Spinal cord (tissue), 10 donors: ENCODE data around the gene DLEU7. TPM values are rescaled to one million over a fixed set of nuclear protein-coding genes. Genes with fewer than 3 reads are reported as not detected.
A peak's percentile ranks its signal among the peaks of the same experiment; 100 is the strongest.

Experiments
- DNase-seq, 6 donors: peaks; one replicate each; pipeline versions ENCODE4 v3.0.0 to v3.0.0-alpha.2; 2013 to 2015; ENCODE audit warnings: low spot score in 6 of 6, low read depth in 4 of 6
- H3K27ac ChIP-seq: one replicate; pipeline ENCODE4 v1.5.1; 2013; ENCODE audit warnings: low read depth, low read length, control low read depth
- H3K27me3 ChIP-seq: one replicate; pipeline ENCODE4 v1.6.1; 2013; ENCODE audit warnings: low read length; ENCODE audit not compliant: control insufficient read depth, insufficient read depth
- H3K36me3 ChIP-seq: one replicate; pipeline ENCODE4 v1.6.1; 2013; ENCODE audit warnings: low read length; ENCODE audit not compliant: control insufficient read depth, insufficient read depth
- H3K4me1 ChIP-seq: one replicate; pipeline ENCODE4 v1.6.1; 2013; ENCODE audit warnings: low read length; ENCODE audit not compliant: control insufficient read depth, insufficient read depth
- H3K4me3 ChIP-seq: one replicate; pipeline ENCODE4 v1.5.1; 2013; ENCODE audit warnings: low read depth, low read length, control low read depth
- H3K9me3 ChIP-seq: one replicate; pipeline ENCODE4 v1.6.1; 2013; ENCODE audit warnings: low read length; ENCODE audit not compliant: control insufficient read depth, insufficient read depth
- WGBS: methylation state at CpG from one replicate; pipeline ENCODE4 v1.1.5; 2013; ENCODE audit warnings: missing lambda C conversion rate; ENCODE audit not compliant: insufficient coverage; 5-methylcytosine and 5-hydroxymethylcytosine counted together
- polyA plus RNA-seq, 2 donors: library from polyadenylated mRNA; unstranded; fragments of 120-200 nt; gene quantifications; one replicate each; pipeline ENCODE4 v1.2.1, GENCODE V29; 2013; ENCODE audit not compliant: insufficient read length in 2 of 2
- total RNA-seq, 2 donors: library from RNA; depleted of rRNA in 1 of 2; stranded (reverse); fragments of 120-200 nt in 1 of 2; fragments of >200 nt in 1 of 2; gene quantifications; one replicate each; pipeline versions ENCODE4 v1.2.3 to v1.2.4, GENCODE V29; 2013 to 2014
- donor health status: healthy.

DLEU7 gene
- total and polyA plus RNA-seq, 4 donors, result 3.9 to 8.8 (median 8.1) TPM

GRCh38 chr13:50845211-50845610 is 1.7 kb upstream of the DLEU7 start:
- H3K4me3 ChIP-seq, result no peak overlapping the region
- no peaks in the 10 kb centered on the region for H3K27me3 ChIP-seq
- DNase-seq, result no peak
- no peak overlapping the region for H3K27ac ChIP-seq
- WGBS, result no CpG with 5 or more reads among the region's 1 CpG
- no peaks in the 10 kb centered on the region for H3K9me3 ChIP-seq
- H3K36me3 ChIP-seq, result no peaks in the 10 kb centered on the region
- peaks cover 15% of the 10 kb centered on the region for H3K4me1 ChIP-seq

- Histone ChIP-seq H3K27me3 (no peaks in the 10 kb centered on the region), H3K27ac (no peak overlapping the region), H3K36me3 (no peaks in the 10 kb centered on the region), H3K4me1 (peaks cover 15% of the 10 kb centered on the region), H3K4me3 (peak overlapping the region; percentile 45), H3K9me3 (no peaks in the 10 kb centered on the region)
- WGBS, result 48% methylated on average over 3 of the region's 6 CpGs
- DNase-seq, result no peak
Observed at GRCh38 chr13:50844084-50844875, 788 bp upstream of the DLEU7 start.

GRCh38 chr13:50842990-50843256 is 569 bp downstream of the DLEU7 start:
- Histone ChIP-seq H3K27me3 (no peaks in the 10 kb centered on the region), H3K4me3 (peak overlapping the region; percentile 36), H3K9me3 (no peaks in the 10 kb centered on the region), H3K36me3 (no peaks in the 10 kb centered on the region), H3K4me1 (peaks cover 15% of the 10 kb centered on the region), H3K27ac (no peak overlapping the region)
- peak in 1 of 6 donors; percentile 56 for DNase-seq
- WGBS, result 5% methylated on average over 6 of the region's 8 CpGs

- Histone ChIP-seq H3K9me3 (no peaks in the 10 kb centered on the region), H3K4me1 (peaks cover 15% of the 10 kb centered on the region), H3K4me3 (peak overlapping the region; percentile 36), H3K27ac (no peak overlapping the region), H3K36me3 (no peaks in the 10 kb centered on the region), H3K27me3 (no peaks in the 10 kb centered on the region)
- peak in 2 of 6 donors; percentile 21 to 28 for DNase-seq
- 8% methylated on average over 6 of the region's 10 CpGs for WGBS
Observed at GRCh38 chr13:50842251-50842989, 1.1 kb downstream of the DLEU7 start.

- WGBS, result 90% methylated on average over 2 of the region's 7 CpGs
- Histone ChIP-seq H3K27me3 (no peaks in the 10 kb centered on the region), H3K27ac (no peak overlapping the region), H3K4me3 (no peak overlapping the region), H3K36me3 (no peaks in the 10 kb centered on the region), H3K9me3 (no peaks in the 10 kb centered on the region), H3K4me1 (peaks cover 15% of the 10 kb centered on the region)
- DNase-seq, result no peak
Observed at GRCh38 chr13:50841786-50842185, 1.7 kb downstream of the DLEU7 start.

- Histone ChIP-seq H3K4me3 (no peak overlapping the region), H3K4me1 (peaks cover 15% of the 10 kb centered on the region), H3K27me3 (no peaks in the 10 kb centered on the region), H3K27ac (no peak overlapping the region), H3K9me3 (no peaks in the 10 kb centered on the region), H3K36me3 (no peaks in the 10 kb centered on the region)
- 75% methylated on average over 2 of the region's 3 CpGs for WGBS
- peak in 1 of 6 donors; percentile 79 for DNase-seq
Observed at GRCh38 chr13:50840284-50840683, 3.2 kb downstream of the DLEU7 start.

GRCh38 chr13:50839828-50840227 is 3.7 kb downstream of the DLEU7 start:
- WGBS, result no CpG with 5 or more reads among the region's 4 CpGs
- Histone ChIP-seq H3K36me3 (no peaks in the 10 kb centered on the region), H3K27me3 (no peaks in the 10 kb centered on the region), H3K4me3 (no peak overlapping the region), H3K4me1 (peaks cover 15% of the 10 kb centered on the region), H3K27ac (no peak overlapping the region), H3K9me3 (no peaks in the 10 kb centered on the region)
- no peak for DNase-seq

- Histone ChIP-seq H3K4me3 (no peak overlapping the region), H3K27me3 (no peaks in the 10 kb centered on the region), H3K36me3 (no peaks in the 10 kb centered on the region), H3K9me3 (peaks cover 2% of the 10 kb centered on the region), H3K27ac (no peak overlapping the region), H3K4me1 (peaks cover 10% of the 10 kb centered on the region)
- no peak for DNase-seq
- 73% methylated on average over 6 of the region's 8 CpGs for WGBS
Observed at GRCh38 chr13:50838701-50839100, 4.8 kb downstream of the DLEU7 start.

- WGBS, result 100% methylated on average over 1 of the region's 5 CpGs
- peaks cover 2% of the 10 kb centered on the region for H3K9me3 ChIP-seq
- H3K27ac ChIP-seq, result no peak overlapping the region
- DNase-seq, result no peak
- no peaks in the 10 kb centered on the region for H3K36me3 ChIP-seq
- H3K4me3 ChIP-seq, result no peak overlapping the region
- H3K4me1 ChIP-seq, result peaks cover 5% of the 10 kb centered on the region
- H3K27me3 ChIP-seq, result no peaks in the 10 kb centered on the region
Observed at GRCh38 chr13:50838031-50838430, 5.5 kb downstream of the DLEU7 start.

- H3K36me3 ChIP-seq, result no peaks in the 10 kb centered on the region
- H3K4me1 ChIP-seq, result no peaks in the 10 kb centered on the region
- H3K27me3 ChIP-seq, result no peaks in the 10 kb centered on the region
- H3K27ac ChIP-seq, result no peak overlapping the region
- H3K9me3 ChIP-seq, result peaks cover 2% of the 10 kb centered on the region
- H3K4me3 ChIP-seq, result no peak overlapping the region
- 94% methylated on average over 2 of the region's 4 CpGs for WGBS
- DNase-seq, result no peak
Observed at GRCh38 chr13:50831512-50831911, 12.0 kb downstream of the DLEU7 start.
